Psoas muscle (tissue), 8 donors: ENCODE measurements around the gene SNRPB2. TPM values are rescaled to one million over a fixed set of nuclear protein-coding genes. Genes with fewer than 3 reads are reported as not detected.
A peak's percentile ranks its signal among the peaks of the same experiment; 100 is the strongest.

Source experiments
- ATAC-seq, 4 donors: fragments of 200-7000 bp; cut with Tn5 transposase; one replicate each; pipeline ENCODE4 v1.9.1; 2020; ENCODE audit warnings: moderate library complexity in 3 of 4, mild to moderate bottlenecking in 2 of 4
- DNase-seq, 2 donors: peaks; one replicate each; pipeline ENCODE4 v3.0.0-alpha.2; 2020
- H3K27ac ChIP-seq: fragments of 200-600 bp; one replicate; pipeline ENCODE4 v1.8.0; 2022
- H3K27me3 ChIP-seq, 3 donors: fragments of 200-600 bp in 1 of 3; one replicate each; pipeline versions ENCODE4 v1.6.1 to v1.8.0; 2013 to 2022; ENCODE audit warnings: low read length in 2 of 3, mild to moderate bottlenecking in 2 of 3, moderate library complexity in 1 of 3; ENCODE audit not compliant: insufficient read depth in 3 of 3
- H3K36me3 ChIP-seq, 2 donors: fragments of 200-600 bp in 1 of 2; one replicate each; pipeline versions ENCODE4 v1.6.1 to v1.8.0; 2013 to 2022; ENCODE audit warnings: low read depth in 1 of 2, mild to moderate bottlenecking in 1 of 2, moderate library complexity in 1 of 2; ENCODE audit not compliant: insufficient read depth in 1 of 2
- H3K4me1 ChIP-seq: fragments of 200-600 bp; one replicate; pipeline ENCODE4 v1.8.0; 2022
- H3K4me3 ChIP-seq: fragments of 200-600 bp; one replicate; pipeline ENCODE4 v1.8.0; 2022; ENCODE audit warnings: mild to moderate bottlenecking
- H3K9me3 ChIP-seq: fragments of 200-600 bp; one replicate; pipeline ENCODE4 v1.8.0; 2022
- CTCF ChIP-seq: fragments of 200-600 bp; IDR thresholded peaks from one replicate; pipeline ENCODE4 v1.8.0; 2022; ENCODE audit warnings: antibody characterized with exemption
- WGBS, 3 donors: extraction: QIAGEN DNeasy Blood & Tissue Kit; methylation state at CpG; one replicate each; pipeline versions ENCODE4 v1.1.6 to v1.1.7; 2013; 5-methylcytosine and 5-hydroxymethylcytosine counted together
- intact Hi-C, 2 donors: fragments of 100-400 bp; cut with DNase I; formaldehyde crosslinking; loops; one replicate each; pipeline versions ENCODE4 v1.11.0 to v1.14.2; 2022
- polyA plus RNA-seq, 3 donors: library from polyadenylated mRNA; stranded (reverse); fragments of 200-250 nt; gene quantifications; one replicate each; pipeline ENCODE4 v1.2.3, GENCODE V29; 2013
- total RNA-seq, 4 donors: library from RNA; stranded (reverse); fragmentation: NEBNext Ultra II Directional in 2 of 4; extraction: Animal tissue kit (Norgen Biotek cat#: 25700) in 2 of 4; gene quantifications; one replicate each; pipeline versions ENCODE4 v1.2.1 to v1.2.4, GENCODE V29; 2021 to 2023
- donor health status: healthy with polysubstance abuse.
- donor health status: DM: no; HTN: no; CAD: no; lungs with moderate emphysema.
- donor health status: Bipolar disorder and iron deficiency.
- donor health status: healthy.
- donor health status: DM: yes; HTN: yes; CAD: no.
- donor health status: DM: no; HTN: no; CAD: no.
- donor health status: DM: no; HTN: no; CAD: no.
- donor health status: DM: yes; HTN: yes; CAD: no.

The SNRPB2 gene
- total and polyA plus RNA-seq, 7 donors, result 33.1 to 92.2 (median 43.0) TPM

DNA sequence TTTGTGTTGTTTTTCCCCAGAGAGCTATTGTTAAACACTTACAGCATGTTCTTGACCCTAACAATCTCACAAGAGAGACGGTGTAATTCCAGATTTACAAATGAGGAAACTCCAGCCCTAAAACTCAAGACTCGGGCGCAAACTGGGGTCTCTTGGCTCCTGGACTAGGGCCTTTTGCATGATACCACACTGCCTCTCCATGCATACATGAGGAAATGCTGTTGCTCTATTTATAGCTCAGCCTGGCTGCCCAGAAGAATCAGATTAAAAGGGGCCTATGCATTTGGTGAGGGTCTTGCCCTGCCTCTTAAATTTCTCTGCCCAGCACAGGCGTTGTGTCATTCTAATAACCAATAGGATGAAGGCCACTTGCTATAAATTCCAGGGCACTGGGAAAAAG, 30.5 kb upstream of the SNRPB2 start:
- no peak overlapping the region for H3K27ac ChIP-seq

GRCh38 chr20:16701296-16701695, 28.5 kb upstream of the SNRPB2 start:
- Histone ChIP-seq H3K4me3 (no peak overlapping the region), H3K27me3 (no peaks in the 10 kb centered on the region), H3K9me3 (no peaks in the 10 kb centered on the region), H3K36me3 (no peaks in the 10 kb centered on the region), H3K4me1 (no peaks in the 10 kb centered on the region), H3K27ac (no peak overlapping the region)
- intact Hi-C loops, result loop anchor here in 1 of 2 donors (5.0 kb wide), 1 partner anchor 61 kb away; no protein-coding TSS in a partner anchor
- TF ChIP-seq CTCF, result peak; percentile 37
- no peak for DNase-seq
- peak in 1 of 4 donors; percentile 58 for ATAC-seq
- WGBS, 3 donors, result 47 to 73% (median 57%) methylated on average over 3 of the region's 3 CpGs

More for the DNA sequence above, 30.5 kb upstream of the SNRPB2 start:
- Histone ChIP-seq H3K36me3 (no peaks in the 10 kb centered on the region), H3K9me3 (no peaks in the 10 kb centered on the region), H3K4me1 (no peaks in the 10 kb centered on the region), H3K27me3 (no peaks in the 10 kb centered on the region), H3K4me3 (no peak overlapping the region)
- ATAC-seq (peak in 2 of 4 donors; percentile 56 to 57), DNase-seq (no peak)
- 50 to 65% (median 57%) methylated on average over 4 of the region's 4 CpGs for WGBS, 3 donors
- TF ChIP-seq CTCF, result peak; percentile 15
- intact Hi-C loops, result no loop called here

- 74 to 88% (median 79%) methylated on average over 4 of the region's 4 CpGs for WGBS, 3 donors
These were observed 26.3 kb upstream of the SNRPB2 start for GRCh38 chr20:16703570-16703969.

GRCh38 chr20:16707674-16708073, 22.2 kb upstream of the SNRPB2 start:
- no peak for ATAC-seq

More at GRCh38 chr20:16703570-16703969, 26.3 kb upstream of the SNRPB2 start:
- intact Hi-C loops, result loop anchor here in 1 of 2 donors (5.0 kb wide), 1 partner anchor 59 kb away; no protein-coding TSS in a partner anchor
- ATAC-seq, result no peak
- Histone ChIP-seq H3K9me3 (no peaks in the 10 kb centered on the region), H3K27ac (no peak overlapping the region), H3K27me3 (no peaks in the 10 kb centered on the region), H3K4me1 (no peaks in the 10 kb centered on the region), H3K4me3 (no peak overlapping the region), H3K36me3 (no peaks in the 10 kb centered on the region)
- no peak for TF ChIP-seq CTCF
- no peak for DNase-seq

More at GRCh38 chr20:16707674-16708073, 22.2 kb upstream of the SNRPB2 start:
- Histone ChIP-seq H3K4me1 (no peaks in the 10 kb centered on the region), H3K27me3 (no peaks in the 10 kb centered on the region), H3K27ac (no peak overlapping the region), H3K9me3 (no peaks in the 10 kb centered on the region), H3K36me3 (no peaks in the 10 kb centered on the region), H3K4me3 (no peak overlapping the region)
- DNase-seq, result no peak
- intact Hi-C loops, result no loop called here
- no peak for TF ChIP-seq CTCF
- WGBS, 3 donors, result 91 to 97% (median 93%) methylated on average over 3 of the region's 3 CpGs
